Loucy (cell line): ENCODE data around the gene GPR82.

Experiments
- EZH2phosphoT487 ChIP-seq: fragments of 200-600 bp; IDR thresholded peaks from 2 replicates; pipeline ENCODE4 v1.6.1; 2018; ENCODE audit warnings: antibody characterized with exemption, mild to moderate bottlenecking, moderate library complexity, borderline replicate concordance
- TF ChIP-seq, protein P1 (sequence below): fragments of 200-600 bp; sonication (generic); conservative IDR thresholded peaks from 2 replicates; pipeline ENCODE4 v1.5.1; 2014; ENCODE audit warnings: mild to moderate bottlenecking, antibody characterized with exemption, low read length

DNA sequence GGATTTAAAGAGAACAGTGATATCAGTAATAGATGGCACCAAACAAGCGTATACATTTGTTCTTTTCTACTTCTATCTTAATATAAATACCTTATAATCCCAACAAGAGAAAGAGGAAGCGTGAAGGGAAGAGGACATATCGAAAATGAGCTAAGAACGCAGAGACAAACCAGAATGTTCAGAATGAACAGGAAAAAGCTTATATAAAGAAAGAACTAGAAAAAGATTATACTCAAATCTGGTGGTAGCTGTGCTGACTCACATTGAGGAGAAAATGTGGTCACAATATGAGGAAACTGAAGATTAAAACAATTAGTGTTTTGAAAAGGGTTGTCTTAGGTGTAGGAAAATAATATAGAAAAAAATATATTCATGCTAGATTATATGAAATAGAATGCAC lies 37.2 kb upstream of the GPR82 start:
- TF ChIP-seq, protein P1, sequence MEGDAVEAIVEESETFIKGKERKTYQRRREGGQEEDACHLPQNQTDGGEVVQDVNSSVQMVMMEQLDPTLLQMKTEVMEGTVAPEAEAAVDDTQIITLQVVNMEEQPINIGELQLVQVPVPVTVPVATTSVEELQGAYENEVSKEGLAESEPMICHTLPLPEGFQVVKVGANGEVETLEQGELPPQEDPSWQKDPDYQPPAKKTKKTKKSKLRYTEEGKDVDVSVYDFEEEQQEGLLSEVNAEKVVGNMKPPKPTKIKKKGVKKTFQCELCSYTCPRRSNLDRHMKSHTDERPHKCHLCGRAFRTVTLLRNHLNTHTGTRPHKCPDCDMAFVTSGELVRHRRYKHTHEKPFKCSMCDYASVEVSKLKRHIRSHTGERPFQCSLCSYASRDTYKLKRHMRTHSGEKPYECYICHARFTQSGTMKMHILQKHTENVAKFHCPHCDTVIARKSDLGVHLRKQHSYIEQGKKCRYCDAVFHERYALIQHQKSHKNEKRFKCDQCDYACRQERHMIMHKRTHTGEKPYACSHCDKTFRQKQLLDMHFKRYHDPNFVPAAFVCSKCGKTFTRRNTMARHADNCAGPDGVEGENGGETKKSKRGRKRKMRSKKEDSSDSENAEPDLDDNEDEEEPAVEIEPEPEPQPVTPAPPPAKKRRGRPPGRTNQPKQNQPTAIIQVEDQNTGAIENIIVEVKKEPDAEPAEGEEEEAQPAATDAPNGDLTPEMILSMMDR, result no peak
- no peak for TF ChIP-seq EZH2phosphoT487
